Calu3 (cell line): ENCODE results near the gene ARHGEF16. TPM values are rescaled to one million over a fixed set of nuclear protein-coding genes. Genes with fewer than 3 reads are reported as not detected.

Experiments
- BruUV-seq: library from RNA; stranded (reverse); fragments of 400-500 nt; replicated peaks from 2 replicates; lab custom pipeline; 2021; lab: Mats Ljungman, UMichigan
- CTCF ChIA-PET: fragments of 300-600 bp; sonication (Branson Sonifier 250); formaldehyde crosslinking; loops from one replicate; lab custom pipeline; 2022; ENCODE audit warnings: antibody characterized with exemption; lab: Charles Lee
- DNase-seq: peaks from one replicate; pipeline ENCODE4 v3.0.0; 2022
- H3K27ac Mint-ChIP-seq: one replicate; pipeline ENCODE4 v1.8.0; 2022; ENCODE audit warnings: mixed read lengths; ENCODE audit not compliant: unreplicated experiment
- H3K27me3 Mint-ChIP-seq: one replicate; pipeline ENCODE4 v1.8.0; 2022; ENCODE audit warnings: mixed read lengths; ENCODE audit not compliant: unreplicated experiment
- H3K36me3 Mint-ChIP-seq: one replicate; pipeline ENCODE4 v1.8.0; 2022; ENCODE audit warnings: mild to moderate bottlenecking, moderate library complexity, mixed read lengths; ENCODE audit not compliant: insufficient read depth, unreplicated experiment
- H3K4me1 Mint-ChIP-seq: one replicate; pipeline ENCODE4 v1.8.0; 2022; ENCODE audit warnings: mild to moderate bottlenecking, low read depth, mixed read lengths; ENCODE audit not compliant: unreplicated experiment
- H3K4me3 Mint-ChIP-seq: one replicate; pipeline ENCODE4 v1.8.0; 2022; ENCODE audit warnings: mild to moderate bottlenecking, low read depth, moderate library complexity, mixed read lengths; ENCODE audit not compliant: unreplicated experiment
- H3K9me3 Mint-ChIP-seq: one replicate; pipeline ENCODE4 v1.8.0; 2022; ENCODE audit warnings: low read depth, mixed read lengths; ENCODE audit not compliant: unreplicated experiment
- CTCF ChIP-seq: fragments of 200-600 bp; IDR thresholded peaks from one replicate; pipeline ENCODE4 v1.8.0; 2022; ENCODE audit warnings: antibody characterized with exemption; ENCODE audit not compliant: unreplicated experiment
- intact Hi-C: fragments of 100-400 bp; cut with micrococcal nuclease; formaldehyde crosslinking; loops from one replicate; pipeline ENCODE4 v1.10.0; 2022; ENCODE audit not compliant: unreplicated experiment
- total RNA-seq: library from RNA; stranded (reverse); gene quantifications from 2 replicates; pipeline ENCODE4 v1.2.3, GENCODE V29; 2022

ARHGEF16 gene
- total RNA-seq, 1 experiment from 2014 or later, result 24.2 TPM

- BruUV-seq, result no TSS peak
- Mint-ChIP-seq H3K4me1 (no peaks in the 10 kb centered on the region), H3K4me3 (no peak overlapping the region), H3K27ac (no peak overlapping the region), H3K9me3 (no peaks in the 10 kb centered on the region), H3K36me3 (peaks cover 5% of the 10 kb centered on the region), H3K27me3 (no peaks in the 10 kb centered on the region)
- no peak for DNase-seq
- TF ChIP-seq CTCF, result no peak
- CTCF ChIA-PET, result no interaction called here
- intact Hi-C loops, result no loop called here
Measured at GRCh38 chr1:3503525-3503886, 49.0 kb downstream of the ARHGEF16 start.

DNA sequence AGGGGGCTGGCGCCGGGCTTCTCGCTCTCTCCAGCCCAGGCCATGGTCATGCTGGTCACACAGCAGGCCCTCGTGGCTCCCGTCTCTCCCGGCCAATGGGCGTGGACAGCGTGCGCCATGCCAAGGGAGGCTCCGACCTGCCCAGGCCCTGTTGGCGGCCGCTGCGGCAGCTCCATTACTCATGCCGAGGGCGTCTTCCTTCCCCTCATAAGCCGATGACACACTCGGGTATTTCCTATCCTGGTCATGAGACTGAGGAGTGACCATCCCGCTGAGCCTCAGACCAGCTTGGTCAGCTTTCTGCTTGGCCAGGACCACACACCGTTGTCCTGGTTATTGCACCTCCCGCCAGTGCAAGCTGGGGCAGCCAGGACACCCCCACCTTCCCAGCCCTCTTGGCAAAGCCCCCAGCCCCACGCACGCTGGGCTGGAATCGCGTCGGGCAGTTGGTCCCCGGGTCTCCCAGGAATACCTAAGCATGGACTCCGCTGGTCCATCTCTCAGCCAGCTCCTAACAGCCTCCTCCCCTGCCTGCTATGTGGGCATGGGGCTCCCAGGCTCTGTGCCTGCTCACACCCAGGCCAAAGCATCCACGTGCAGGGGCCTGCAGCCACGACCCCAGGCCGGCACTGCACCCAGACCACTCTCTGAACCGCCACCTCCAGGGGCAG is 49.8 kb downstream of the ARHGEF16 start:
- H3K27ac Mint-ChIP-seq, result no peak overlapping the region
- no peaks in the 10 kb centered on the region for H3K27me3 Mint-ChIP-seq
- CTCF ChIA-PET, result no interaction called here
- peaks cover 5% of the 10 kb centered on the region for H3K36me3 Mint-ChIP-seq
- no peak for TF ChIP-seq CTCF
- no peaks in the 10 kb centered on the region for H3K4me1 Mint-ChIP-seq
- no peaks in the 10 kb centered on the region for H3K9me3 Mint-ChIP-seq
- BruUV-seq, result no TSS peak
- intact Hi-C loops, result no loop called here
- no peak overlapping the region for H3K4me3 Mint-ChIP-seq
- no peak for DNase-seq

DNA sequence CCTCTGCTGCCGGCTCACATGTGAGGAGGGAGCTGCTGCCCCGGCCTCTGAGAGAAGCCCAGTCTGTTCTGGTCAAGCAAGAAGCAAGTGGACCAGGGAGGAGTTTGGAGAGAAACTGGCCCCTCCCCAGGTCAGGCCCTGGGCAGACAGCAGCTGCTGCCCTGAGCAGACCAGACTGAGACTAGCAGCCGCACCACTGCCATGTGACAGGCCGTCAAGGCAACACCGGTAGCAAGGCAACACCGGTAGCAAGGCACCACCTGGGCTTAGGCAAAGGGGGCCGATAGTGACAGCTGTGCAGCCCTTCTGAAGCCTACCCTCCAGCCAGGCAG is 50.3 kb downstream of the ARHGEF16 start:
- CTCF ChIA-PET, result no interaction called here
- no TSS peak for BruUV-seq
- Mint-ChIP-seq H3K4me1 (no peaks in the 10 kb centered on the region), H3K36me3 (peaks cover 5% of the 10 kb centered on the region), H3K27me3 (no peaks in the 10 kb centered on the region), H3K9me3 (no peaks in the 10 kb centered on the region), H3K4me3 (no peak overlapping the region), H3K27ac (no peak overlapping the region)
- TF ChIP-seq CTCF, result no peak
- DNase-seq, result no peak
- intact Hi-C loops, result no loop called here

DNA sequence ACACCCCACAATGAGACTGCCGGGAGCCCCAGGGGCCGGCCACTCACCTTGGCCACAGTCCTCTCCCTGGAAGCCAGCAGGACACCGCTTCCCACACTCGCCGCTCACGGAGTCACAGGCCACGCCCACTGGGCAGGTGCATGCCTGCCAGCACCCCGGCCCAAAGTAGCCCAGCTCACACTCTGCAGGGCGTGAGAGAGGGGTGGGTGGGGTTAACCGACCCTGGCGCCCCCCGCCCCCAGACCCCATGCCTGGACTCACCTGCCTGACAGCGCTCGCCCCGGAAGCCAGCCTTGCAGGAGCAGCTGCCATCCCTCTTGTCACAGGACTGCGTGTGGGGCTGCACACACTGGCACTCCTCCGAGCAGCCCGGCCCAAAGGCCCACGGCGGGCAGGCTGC is 50.7 kb downstream of the ARHGEF16 start:
- Mint-ChIP-seq H3K4me1 (no peaks in the 10 kb centered on the region), H3K27ac (no peak overlapping the region), H3K27me3 (no peaks in the 10 kb centered on the region), H3K9me3 (no peaks in the 10 kb centered on the region), H3K36me3 (peaks cover 5% of the 10 kb centered on the region), H3K4me3 (no peak overlapping the region)
- no peak for DNase-seq
- no TSS peak for BruUV-seq
- CTCF ChIA-PET, result no interaction called here
- intact Hi-C loops, result no loop called here
- TF ChIP-seq CTCF, result no peak
